HCT116 (cell line): ENCODE results near the gene LPCAT2. TPM values are rescaled to one million over a fixed set of nuclear protein-coding genes. Genes with fewer than 3 reads are reported as not detected.
A peak's percentile ranks its signal among the peaks of the same experiment; 100 is the strongest.

ENCODE experiments used
- ATAC-seq: fragments of 200-7000 bp; cut with Tn5 transposase; 2 replicates; pipeline ENCODE4 v1.9.1; 2020; ENCODE audit warnings: mild to moderate bottlenecking, moderate library complexity
- BruUV-seq: library from RNA; stranded (reverse); fragments of 400-500 nt; replicated peaks from 2 replicates; lab custom pipeline; 2021; lab: Mats Ljungman, UMichigan
- CTCF ChIA-PET: fragments of 300-600 bp; sonication (Branson Sonifier 250); formaldehyde crosslinking; loops from one replicate; lab custom pipeline; 2021; ENCODE audit warnings: antibody characterized with exemption; lab: Charles Lee
- POLR2A ChIA-PET: fragments of 300-600, 350-600 bp; sonication (Branson Sonifier 250); formaldehyde crosslinking; loops from one replicate; lab custom pipeline; 2021; ENCODE audit warnings: antibody characterized with exemption; lab: Charles Lee
- RAD21 ChIA-PET, 2 experiments: fragments of 300-600 bp; sonication (Branson Sonifier 250); formaldehyde crosslinking; loops; one replicate each; lab custom pipeline; 2023; ENCODE audit warnings: low total read pairs in 2 of 2; ENCODE audit not compliant: uncharacterized antibody in 2 of 2, unreplicated experiment in 2 of 2, low non-redundant PET in 1 of 2; lab: Charles Lee
- DNase-seq: peaks from one replicate; pipeline ENCODE4 v3.0.0-alpha.2; 2010; ENCODE audit warnings: low read depth, low spot score
- H2AFZ ChIP-seq: fragments of 200-600 bp; shearing (Covaris generic), sonication (generic); 2 replicates; pipeline ENCODE4 v1.6.1; 2017; ENCODE audit warnings: low read depth, mixed run types, mixed read lengths, antibody characterized with exemption, low read length; ENCODE audit not compliant: poor library complexity, severe bottlenecking
- H3K27ac ChIP-seq: 2 replicates; pipeline ENCODE4 v1.5.1; 2012; ENCODE audit warnings: low read depth, low read length
- H3K27me3 ChIP-seq: fragments of 200-600 bp; sonication (generic); 2 replicates; pipeline ENCODE4 v1.6.1; 2016; ENCODE audit warnings: mixed run types, low read length, mixed read lengths; ENCODE audit not compliant: insufficient read depth
- H3K36me3 ChIP-seq, 2 experiments: fragments of 200-500 bp in 1 of 2; fragments of 200-600 bp in 1 of 2; sonication (Bioruptor generic) in 1 of 2; sonication (generic) in 1 of 2; 2 replicates each; pipeline versions ENCODE4 v1.5.1 to v1.6.1; 2014 to 2016; ENCODE audit warnings: low read length in 2 of 2, inconsistent platforms in 1 of 2, mixed read lengths in 1 of 2, mixed run types in 1 of 2; ENCODE audit not compliant: insufficient read depth in 2 of 2, control insufficient read depth in 1 of 2
- H3K4me1 ChIP-seq, 2 experiments: fragments of 200-600 bp in 1 of 2; sonication (generic) in 1 of 2; 2 replicates each; pipeline versions ENCODE4 v1.5.1 to v1.6.1; 2012 to 2017; ENCODE audit warnings: low read length in 2 of 2, inconsistent platforms in 1 of 2, mild to moderate bottlenecking in 1 of 2, mixed read lengths in 1 of 2, mixed run types in 1 of 2, moderate library complexity in 1 of 2; ENCODE audit not compliant: insufficient read depth in 2 of 2, control insufficient read depth in 1 of 2
- H3K4me2 ChIP-seq: fragments of 200-600 bp; sonication (generic); 2 replicates; pipeline ENCODE4 v1.6.1; 2017; ENCODE audit warnings: mixed run types, low read length, mixed read lengths
- H3K4me3 ChIP-seq, 2 experiments: fragments of 200-600 bp in 1 of 2; sonication (generic) in 1 of 2; replicated peaks in 1 of 2; 2 replicates each; pipeline ENCODE4 v1.5.1; 2011 to 2016; ENCODE audit warnings: low read length in 2 of 2, control low read depth in 1 of 2, low read depth in 1 of 2, mild to moderate bottlenecking in 1 of 2, mixed read lengths in 1 of 2, mixed run types in 1 of 2
- H3K79me2 ChIP-seq: fragments of 200-600 bp; sonication (generic); 2 replicates; pipeline ENCODE4 v1.6.1; 2017; ENCODE audit warnings: mild to moderate bottlenecking, mixed run types, low read length, moderate library complexity, mixed read lengths; ENCODE audit not compliant: insufficient read depth
- H3K9ac ChIP-seq: fragments of 200-600 bp; sonication (generic); 2 replicates; pipeline ENCODE4 v1.6.1; 2016; ENCODE audit warnings: low read length, mixed read lengths
- H3K9me2 ChIP-seq: fragments of 200-600 bp; sonication (generic), shearing (Covaris generic); 2 replicates; pipeline ENCODE4 v1.6.1; 2017; ENCODE audit warnings: mixed run types, mild to moderate bottlenecking, moderate library complexity; ENCODE audit not compliant: insufficient read depth
- H3K9me3 ChIP-seq, 2 experiments: fragments of 200-500 bp in 1 of 2; fragments of 200-600 bp in 1 of 2; sonication (Bioruptor generic) in 1 of 2; sonication (generic) in 1 of 2; 2 replicates each; pipeline ENCODE4 v1.6.1; 2014 to 2017; ENCODE audit warnings: low read length in 2 of 2, mixed read lengths in 2 of 2, inconsistent platforms in 1 of 2, low read depth in 1 of 2, mild to moderate bottlenecking in 1 of 2, mixed run types in 1 of 2, moderate library complexity in 1 of 2; ENCODE audit not compliant: control insufficient read depth in 1 of 2, insufficient read depth in 1 of 2
- H4K20me1 ChIP-seq: fragments of 200-600 bp; sonication (generic), shearing (Covaris generic); 2 replicates; pipeline ENCODE4 v1.6.1; 2017; ENCODE audit warnings: mixed run types, mild to moderate bottlenecking, moderate library complexity; ENCODE audit not compliant: insufficient read depth
- ATF3 ChIP-seq: IDR thresholded peaks from 2 replicates; pipeline ENCODE4 v1.6.1; 2012
- CBX3 ChIP-seq: IDR thresholded peaks from 2 replicates; pipeline ENCODE4 v1.6.1; 2012; ENCODE audit warnings: low read depth
- CTCF ChIP-seq, 3 experiments: fragments of 200-600 bp in 1 of 3; sonication (generic) in 1 of 3; IDR thresholded peaks in 2 of 3; conservative IDR thresholded peaks in 1 of 3; 2 replicates each; pipeline ENCODE4 v1.5.1; 2012 to 2017; ENCODE audit warnings: low read depth in 2 of 3, low read length in 2 of 3, antibody characterized with exemption in 1 of 3, borderline replicate concordance in 1 of 3, control low read depth in 1 of 3, mild to moderate bottlenecking in 1 of 3, mixed read lengths in 1 of 3, mixed run types in 1 of 3, moderate library complexity in 1 of 3; ENCODE audit not compliant: insufficient read depth in 1 of 3
- EGR1 ChIP-seq: IDR thresholded peaks from 2 replicates; pipeline ENCODE4 v1.6.1; 2012; ENCODE audit warnings: low read depth
- POLR2A ChIP-seq: IDR thresholded peaks from 2 replicates; pipeline ENCODE4 v1.7.0; 2011; ENCODE audit warnings: borderline replicate concordance; ENCODE audit not compliant: insufficient read depth, insufficient read length; ENCODE audit errors: extremely low read depth
- SIN3A ChIP-seq: IDR thresholded peaks from 2 replicates; pipeline ENCODE4 v1.6.1; 2012; ENCODE audit warnings: low read depth
- SP1 ChIP-seq: IDR thresholded peaks from 2 replicates; pipeline ENCODE4 v1.6.1; 2012; ENCODE audit warnings: low read depth
- YY1 ChIP-seq: IDR thresholded peaks from 2 replicates; pipeline ENCODE4 v1.6.1; 2011; ENCODE audit warnings: low read length, low read depth, moderate library complexity, mild to moderate bottlenecking; ENCODE audit not compliant: insufficient replicate concordance; ENCODE audit errors: extremely low read depth
- intact Hi-C: fragments of 100-400 bp; cut with micrococcal nuclease; formaldehyde crosslinking; loops from 2 replicates; pipeline ENCODE4 v1.10.0; 2022
- total RNA-seq: library from RNA; stranded (reverse); gene quantifications from one replicate; pipeline ENCODE4 v1.2.1, GENCODE V29; 2021; ENCODE audit not compliant: unreplicated experiment
- TF ChIP-seq, protein P1 (sequence below): IDR thresholded peaks from 2 replicates; pipeline ENCODE4 v1.6.1; 2012

LPCAT2 gene
- total RNA-seq, 1 experiment from 2014 or later, result 13.1 TPM

- TF ChIP-seq CTCF (IDR thresholded peaks at IDR 0.05 in 2 of 3, conservative IDR thresholded peaks at IDR 0.05 in 1 of 3; ENCODE audit: borderline replicate concordance in 1 of 3, insufficient read depth in 1 of 3, low read depth in 2 of 3, low read length in 2 of 3), result no peak
- TF ChIP-seq, protein P1, sequence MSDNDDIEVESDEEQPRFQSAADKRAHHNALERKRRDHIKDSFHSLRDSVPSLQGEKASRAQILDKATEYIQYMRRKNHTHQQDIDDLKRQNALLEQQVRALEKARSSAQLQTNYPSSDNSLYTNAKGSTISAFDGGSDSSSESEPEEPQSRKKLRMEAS, result no peak
- no peak for TF ChIP-seq CBX3
- no peak for TF ChIP-seq YY1
- TF ChIP-seq SIN3A, result no peak
These were observed 38.9 kb upstream of the LPCAT2 start (continued) for GRCh38 chr16:55469821-55470532.

DNA sequence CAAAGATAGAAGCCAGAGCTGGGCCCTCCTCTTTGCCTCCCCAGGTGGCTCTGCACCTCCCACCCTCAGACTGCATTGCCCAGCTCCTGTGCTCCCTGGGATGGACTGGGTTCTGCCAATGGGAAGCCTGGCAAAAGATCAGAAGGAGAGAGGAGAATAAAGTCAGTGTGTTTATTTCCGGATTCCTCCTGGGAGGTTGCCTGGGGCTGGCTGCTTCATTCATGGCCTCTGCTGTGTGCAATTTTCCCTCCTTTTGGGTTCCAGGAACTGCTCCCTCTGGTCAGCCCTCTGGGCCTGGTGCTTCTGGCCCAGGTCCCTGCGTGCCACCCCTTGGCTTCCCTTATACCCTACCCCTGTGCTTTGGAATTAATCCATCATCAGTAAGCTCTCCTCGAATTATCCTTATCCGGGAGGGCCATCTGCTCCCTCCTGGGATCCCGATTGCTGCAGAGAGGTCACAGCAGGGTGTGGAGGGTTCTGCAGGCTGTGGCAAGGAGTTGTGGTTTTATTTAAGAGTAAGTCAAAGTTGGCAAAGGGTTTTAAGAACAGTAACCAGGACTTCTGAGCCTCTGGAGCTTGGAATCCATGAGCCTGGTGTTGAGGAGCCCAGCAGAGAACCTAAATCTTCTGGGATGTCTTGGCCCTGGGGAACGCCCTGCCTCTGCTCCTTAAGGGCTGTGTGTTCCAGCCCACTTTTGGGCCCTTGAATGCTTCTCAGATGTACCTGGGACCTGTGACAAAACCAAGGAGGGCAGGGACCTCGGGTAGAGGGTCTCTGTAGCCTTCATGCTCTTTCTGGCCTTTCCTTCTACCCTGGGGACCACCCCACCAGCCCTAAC, 38.1 kb upstream of the LPCAT2 start:
- peak; percentile 73 for ATAC-seq
- Histone ChIP-seq H3K79me2 (no peaks in the 10 kb centered on the region), H3K4me2 (peak overlapping the region; percentile 60), H3K27ac (peak overlapping the region; percentile 53), H4K20me1 (no peaks in the 10 kb centered on the region), H3K27me3 (no peaks in the 10 kb centered on the region), H3K9me3 (no peaks in the 10 kb centered on the region), H3K4me3 (no peak overlapping the region), H3K9me2 (no peaks in the 10 kb centered on the region), H3K9ac (no peak overlapping the region), H2AFZ (peak overlapping the region; percentile 20), H3K36me3 (no peaks in the 10 kb centered on the region), H3K4me1 (peaks cover 18 to 29% of the 10 kb centered on the region in 2 experiments)
- no TSS peak for BruUV-seq
- intact Hi-C loops, result no loop called here
- CTCF ChIA-PET, result interaction anchor here (0.9 to 2.2 kb wide), 3 partner anchors 24 to 231 kb away, joined by 3 to 4 read pairs (median 4); no protein-coding TSS in a partner anchor
- TF ChIP-seq EGR1 (no peak), ATF3 (no peak), SP1 (no peak), POLR2A (no peak)
- no peak for DNase-seq
- RAD21 ChIA-PET, result no interaction called here
- POLR2A ChIA-PET, result interaction anchor here (0.7 kb wide), 1 partner anchor 24 kb away, joined by 3 read pairs; no protein-coding TSS in a partner anchor
